ENCODE results near the gene GALNT18. TPM values are rescaled to one million over a fixed set of nuclear protein-coding genes. Genes with fewer than 3 reads are reported as not detected.

The GALNT18 gene
- total RNA-seq, 1 experiment from 2014 or later: 0.18 TPM

- DNase-seq (ENCODE audit: low spot score): no peak
Observed at GRCh38 chr11:11411401-11411985, 210.3 kb downstream of the GALNT18 start.

GRCh38 chr11:11409901-11410300 lies 211.9 kb downstream of the GALNT18 start:
- DNase-seq (ENCODE audit: low spot score): no peak

GRCh38 chr11:11409224-11409623 lies 212.6 kb downstream of the GALNT18 start:
- DNase-seq (ENCODE audit: low spot score): no peak

GRCh38 chr11:11408436-11409221 lies 213.2 kb downstream of the GALNT18 start:
- no peak for DNase-seq (ENCODE audit: low spot score)

- DNase-seq (ENCODE audit: low spot score): no peak
Observed at GRCh38 chr11:11407763-11408084, 214.1 kb downstream of the GALNT18 start.

- DNase-seq (ENCODE audit: low spot score): no peak
Observed at GRCh38 chr11:11407065-11407762, 214.6 kb downstream of the GALNT18 start.

GRCh38 chr11:11406652-11407051 lies 215.2 kb downstream of the GALNT18 start:
- DNase-seq (ENCODE audit: low spot score): no peak

GRCh38 chr11:11403763-11404725 lies 217.8 kb downstream of the GALNT18 start:
- no peak for DNase-seq (ENCODE audit: low spot score)

GRCh38 chr11:11401960-11402535 lies 219.8 kb downstream of the GALNT18 start:
- no peak for DNase-seq (ENCODE audit: low spot score)

GRCh38 chr11:11400635-11401232 lies 221.1 kb downstream of the GALNT18 start:
- peak; percentile 52 for DNase-seq (ENCODE audit: low spot score)

GRCh38 chr11:11400121-11400520 lies 221.7 kb downstream of the GALNT18 start:
- no peak for DNase-seq (ENCODE audit: low spot score)

- no peak for DNase-seq (ENCODE audit: low spot score)
Observed at GRCh38 chr11:11397781-11398180, 224.0 kb downstream of the GALNT18 start.

GRCh38 chr11:11397036-11397415 lies 224.8 kb downstream of the GALNT18 start:
- no peak for DNase-seq (ENCODE audit: low spot score)

- no peak for DNase-seq (ENCODE audit: low spot score)
Observed at GRCh38 chr11:11396301-11397035, 225.3 kb downstream of the GALNT18 start.

- no peak for DNase-seq (ENCODE audit: low spot score)
Observed at GRCh38 chr11:11395126-11395525, 226.7 kb downstream of the GALNT18 start.

- no peak for DNase-seq (ENCODE audit: low spot score)
Observed at GRCh38 chr11:11394241-11394640, 227.6 kb downstream of the GALNT18 start.

GRCh38 chr11:11391796-11392463 lies 229.9 kb downstream of the GALNT18 start:
- peak; percentile 39 for DNase-seq (ENCODE audit: low spot score)

GRCh38 chr11:11391169-11391568 lies 230.6 kb downstream of the GALNT18 start:
- no peak for DNase-seq (ENCODE audit: low spot score)

GRCh38 chr11:11390068-11390771 lies 231.6 kb downstream of the GALNT18 start:
- no peak for DNase-seq (ENCODE audit: low spot score)
